T-helper 1 cell treated with Interleukin-12 subunit alpha and Interleukin-12 subunit beta and Interleukin-4 antibody, amounts not matched to agents 30 ng/mL and 1 ng/mL, for 36 hours (primary cell): ENCODE measurements around the gene DEFB121. TPM values are rescaled to one million over a fixed set of nuclear protein-coding genes. Genes with fewer than 3 reads are reported as not detected.
"Not testable (repeated sequence)": the region's sequence is repeated elsewhere in the genome, so short reads cannot be mapped to it uniquely, and the experiment has no call there.

ENCODE experiments used
- intact Hi-C: fragments of 100-400 bp; cut with micrococcal nuclease; formaldehyde crosslinking; loops from one replicate; pipeline ENCODE4 v1.15.1; 2024
- total RNA-seq: library from RNA; stranded (reverse); gene quantifications from 2 replicates; pipeline ENCODE4 v1.2.3, GENCODE V29; 2022

The DEFB121 gene, protein sequence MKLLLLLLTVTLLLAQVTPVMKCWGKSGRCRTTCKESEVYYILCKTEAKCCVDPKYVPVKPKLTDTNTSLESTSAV
- total RNA-seq: not detected in 2 replicates

DNA sequence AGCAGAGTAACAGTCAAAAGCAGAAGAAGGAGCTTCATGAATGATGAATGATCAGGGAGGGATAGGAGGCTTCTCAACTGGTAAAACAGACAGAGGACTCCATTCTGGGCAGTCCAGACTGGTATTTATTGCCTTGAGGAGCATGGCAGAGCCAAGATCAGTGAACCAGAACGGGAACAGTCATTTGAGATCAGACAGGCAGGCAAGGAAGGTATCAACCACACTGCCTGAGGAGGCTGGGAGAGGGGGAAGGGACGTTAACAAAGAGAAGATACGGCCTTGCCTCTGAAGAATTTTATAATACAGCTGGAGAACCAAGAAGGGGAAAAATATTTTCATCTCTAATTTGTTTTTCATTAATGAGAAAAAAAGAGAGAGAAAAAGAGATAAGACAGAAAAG is at the start of gene DEFB121:
DEFB121 (minus strand) TSS at position 101 of the 400 bp plus-strand sequence; CDS start at position 38, 63 bp downstream.
- intact Hi-C loops: no loop called here

DNA sequence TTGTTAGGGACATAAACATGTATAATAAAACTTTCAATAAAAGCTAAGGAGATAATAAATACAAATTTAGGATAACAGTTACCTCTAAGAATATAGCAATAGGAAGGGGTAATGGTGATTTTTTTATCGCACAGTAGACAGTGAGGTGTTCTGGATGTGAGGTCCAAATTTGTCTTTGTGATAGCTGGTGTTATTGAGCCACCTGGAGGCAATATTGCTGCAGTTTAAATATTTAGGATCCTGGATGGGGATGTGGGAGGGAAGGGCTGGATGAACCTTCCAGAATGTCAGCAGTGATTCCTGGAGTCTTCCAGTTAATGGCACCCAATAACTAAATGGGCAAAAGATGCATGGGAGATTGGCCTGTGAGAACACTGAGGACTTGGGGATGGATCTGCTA is 48.3 kb upstream of the DEFB121 start:
- intact Hi-C loops: no loop called here

DNA sequence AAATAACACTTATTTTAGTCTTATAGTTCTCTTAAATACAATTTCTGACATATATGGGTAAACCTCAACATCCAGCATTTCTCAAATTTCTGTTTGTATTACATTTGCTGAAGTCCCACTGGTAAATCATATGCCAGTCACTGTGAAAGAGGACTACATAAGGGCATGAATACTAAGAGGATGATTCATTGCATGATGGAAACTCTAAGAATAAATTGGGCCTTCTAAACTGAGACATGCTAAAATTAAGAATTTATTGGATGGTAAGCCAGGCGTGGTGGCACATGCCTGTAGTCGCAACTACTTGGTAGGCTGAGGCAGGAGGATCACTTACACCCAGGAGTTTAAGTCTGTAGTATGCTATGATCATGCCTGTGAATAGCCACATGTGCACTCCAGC is 46.6 kb upstream of the DEFB121 start:
- intact Hi-C loops: no loop called here

DNA sequence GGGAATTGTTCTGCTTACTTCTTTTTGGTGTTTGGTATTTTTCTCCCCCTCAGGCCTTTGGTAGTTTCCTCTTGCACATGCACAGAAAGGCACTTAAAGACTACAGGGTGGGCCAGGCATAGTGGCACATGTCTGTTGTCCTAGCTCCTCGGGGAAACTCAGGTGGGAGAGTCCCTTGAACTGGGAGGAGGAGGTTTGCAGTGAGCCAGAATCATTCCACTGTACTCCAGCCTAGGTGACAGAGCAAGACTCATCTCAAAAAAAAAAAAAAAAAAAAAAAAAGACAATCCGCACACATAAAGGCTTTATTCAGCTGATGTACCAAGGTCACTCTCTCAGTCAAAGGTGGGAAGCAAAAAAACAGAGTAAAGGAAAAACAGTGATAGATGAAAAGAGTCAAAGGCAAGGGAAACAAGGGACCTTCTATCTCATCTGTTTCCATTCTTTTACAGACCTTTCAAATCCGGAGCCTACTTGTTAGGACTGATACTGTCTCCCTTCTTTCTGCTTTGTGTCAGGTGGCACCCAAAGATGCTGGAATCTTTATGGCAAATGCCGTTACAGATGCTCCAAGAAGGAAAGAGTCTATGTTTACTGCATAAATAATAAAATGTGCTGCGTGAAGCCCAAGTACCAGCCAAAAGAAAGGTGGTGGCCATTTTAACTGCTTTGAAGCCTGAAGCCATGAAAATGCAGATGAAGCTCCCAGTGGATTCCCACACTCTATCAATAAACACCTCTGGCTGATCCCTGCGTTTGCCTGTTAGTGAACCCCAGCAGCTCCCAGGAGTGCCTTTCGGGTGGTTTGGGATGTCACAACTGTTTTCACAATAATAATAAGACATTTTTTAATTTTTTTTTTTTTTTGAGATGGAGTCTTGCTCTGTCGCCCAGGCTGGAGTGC is 43.7 kb upstream of the DEFB121 start:
- intact Hi-C loops: no loop called here

DNA sequence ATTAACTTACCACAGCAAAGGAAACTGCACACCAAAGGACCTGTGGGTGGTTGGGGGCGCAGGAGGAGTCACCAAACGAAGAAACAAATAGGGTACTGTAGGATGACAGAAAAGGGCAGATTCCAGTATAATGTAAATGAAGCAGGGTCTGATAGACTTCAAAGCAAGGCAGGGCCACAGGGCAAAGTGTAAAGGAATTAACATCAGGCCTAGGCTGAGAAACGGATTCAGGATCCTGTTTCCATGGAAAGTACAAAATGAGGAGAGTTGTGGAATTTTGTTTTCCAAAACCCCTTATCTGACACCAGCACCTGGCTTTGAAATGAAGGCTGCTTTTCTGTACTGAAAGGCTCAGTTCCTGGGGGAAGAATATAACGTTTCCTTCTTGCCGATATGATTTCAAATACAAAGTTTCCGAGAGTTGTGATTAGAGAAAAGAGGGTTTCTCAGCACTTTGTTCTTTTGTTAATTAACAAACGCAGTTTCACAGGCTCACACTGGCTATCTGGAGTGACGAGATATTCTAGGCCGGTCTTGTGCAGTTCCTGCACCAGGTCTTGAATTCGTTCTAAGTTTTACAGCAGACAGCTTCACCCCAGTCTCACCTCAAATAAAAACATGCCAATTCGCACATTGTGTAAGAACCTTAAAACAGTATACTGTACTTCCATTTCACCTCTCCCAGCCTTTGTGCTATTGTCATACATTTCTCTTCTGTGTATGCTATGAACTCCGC is 40.2 kb upstream of the DEFB121 start:
- intact Hi-C loops: no loop called here

DNA sequence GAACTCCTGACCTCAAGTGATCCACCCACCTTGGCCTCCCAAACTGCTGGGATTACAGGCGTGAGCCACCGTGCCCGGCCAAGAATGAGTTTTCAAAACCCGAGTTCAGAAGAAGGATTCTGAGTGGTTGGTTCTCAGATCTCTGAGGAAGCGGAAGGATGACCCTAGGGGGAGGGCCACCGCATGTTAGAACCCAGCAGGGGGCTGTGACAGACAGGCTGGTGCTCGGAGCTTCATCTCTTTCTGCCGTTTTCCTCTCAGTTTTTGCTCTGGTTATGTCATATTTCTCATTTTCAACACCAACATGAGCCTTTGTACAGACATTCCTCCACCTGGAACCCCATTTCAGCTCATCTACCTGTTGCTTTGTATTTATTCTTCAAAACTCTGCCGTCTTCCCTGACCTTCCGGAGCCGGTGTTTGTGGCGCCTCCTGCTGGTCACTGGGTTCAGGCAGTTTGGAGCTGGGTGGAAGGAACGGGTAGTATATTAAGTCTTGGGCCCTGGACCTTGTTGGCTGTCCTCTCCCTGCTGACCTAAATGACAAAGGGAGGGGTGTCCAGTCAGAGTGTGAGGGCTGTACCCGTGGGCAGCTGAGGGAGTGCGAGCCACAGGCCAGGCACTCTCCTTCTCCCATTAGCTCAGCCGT is 34.1 kb upstream of the DEFB121 start, which contains the start of gene DEFB123:
DEFB123 (plus strand) TSS at position 621 of the 648 bp plus-strand sequence. CDS start 67 bp downstream, outside the sequence.
- intact Hi-C loops: no loop called here

DNA sequence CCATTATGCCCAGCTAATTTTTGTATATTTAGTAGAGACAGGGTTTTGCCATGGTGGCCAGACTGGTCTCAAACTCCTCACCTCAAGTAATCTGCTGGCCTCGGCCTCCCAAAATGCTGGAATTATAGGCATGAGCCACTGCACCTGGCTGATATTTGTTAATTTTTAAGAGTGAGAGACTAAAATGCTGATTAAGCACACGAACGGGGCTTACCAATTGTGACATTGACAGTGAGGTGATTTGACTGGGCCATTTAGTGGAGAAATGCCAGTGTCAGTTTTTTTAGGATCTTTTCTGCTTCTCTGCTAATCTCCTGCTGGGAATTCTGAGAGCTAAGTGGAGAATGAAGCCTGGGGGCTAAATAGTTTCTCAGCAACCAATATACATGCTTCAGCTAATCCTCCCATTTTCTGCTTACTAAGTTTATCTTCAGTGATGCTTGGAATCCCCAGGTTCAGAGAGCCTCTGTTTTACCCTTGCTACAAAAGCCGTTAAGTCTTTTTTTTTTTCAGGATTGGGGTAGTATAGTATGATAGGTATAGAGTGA is 24.6 kb upstream of the DEFB121 start:
- intact Hi-C loops: no loop called here

DNA sequence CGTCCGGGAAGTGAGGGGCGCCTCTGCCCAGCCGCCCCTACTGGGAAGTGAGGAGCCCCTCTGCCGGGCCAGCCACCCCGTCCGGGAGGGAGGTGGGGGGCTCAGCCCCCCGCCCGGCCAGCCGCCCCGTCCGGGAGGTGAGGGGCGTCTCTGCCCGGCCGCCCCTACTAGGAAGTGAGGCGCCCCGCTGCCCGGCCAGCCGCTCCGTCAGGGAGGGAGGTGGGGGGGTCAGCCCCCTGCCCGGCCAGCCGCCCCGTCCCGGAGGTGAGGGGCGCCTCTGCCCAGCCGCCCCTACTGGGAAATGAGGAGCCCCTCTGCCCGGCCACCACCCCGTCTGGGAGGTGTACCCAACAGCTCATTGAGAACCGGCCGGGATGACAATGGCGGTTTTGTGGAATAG is 21.6 kb upstream of the DEFB121 start:
- intact Hi-C loops: not testable (repeated sequence)

DNA sequence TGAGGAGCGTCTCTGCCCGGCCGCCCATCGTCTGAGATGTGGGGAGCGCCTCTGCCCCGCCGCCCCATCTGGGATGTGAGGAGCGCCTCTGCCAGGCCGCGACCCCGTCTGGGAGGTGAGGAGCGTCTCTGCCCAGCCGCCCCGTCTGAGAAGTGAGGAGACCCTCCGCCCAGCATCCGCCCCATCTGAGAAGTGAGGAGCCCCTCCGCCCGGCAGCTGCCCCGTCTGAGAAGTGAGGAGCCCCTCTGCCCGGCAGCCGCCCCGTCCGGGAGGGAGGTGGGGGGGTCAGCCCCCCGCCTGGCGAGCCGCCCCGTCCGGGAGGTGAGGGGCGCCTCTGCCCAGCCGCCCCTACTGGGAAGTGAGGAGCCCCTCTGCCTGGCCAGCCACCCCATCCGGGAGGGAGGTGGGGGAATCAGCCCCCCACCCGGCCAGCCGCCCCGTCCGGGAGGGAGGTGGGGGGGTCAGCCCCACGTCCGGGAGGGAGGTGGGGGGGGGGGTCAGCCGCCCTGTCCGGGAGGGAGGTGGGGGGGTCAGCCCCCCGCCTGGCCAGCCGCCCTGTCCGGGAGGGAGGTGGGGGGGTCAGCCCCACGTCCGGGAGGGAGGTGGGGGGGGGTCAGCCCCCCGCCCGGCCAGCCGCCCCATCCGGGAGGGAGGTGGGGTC is 21.0 kb upstream of the DEFB121 start:
- intact Hi-C loops: not testable (repeated sequence)

DNA sequence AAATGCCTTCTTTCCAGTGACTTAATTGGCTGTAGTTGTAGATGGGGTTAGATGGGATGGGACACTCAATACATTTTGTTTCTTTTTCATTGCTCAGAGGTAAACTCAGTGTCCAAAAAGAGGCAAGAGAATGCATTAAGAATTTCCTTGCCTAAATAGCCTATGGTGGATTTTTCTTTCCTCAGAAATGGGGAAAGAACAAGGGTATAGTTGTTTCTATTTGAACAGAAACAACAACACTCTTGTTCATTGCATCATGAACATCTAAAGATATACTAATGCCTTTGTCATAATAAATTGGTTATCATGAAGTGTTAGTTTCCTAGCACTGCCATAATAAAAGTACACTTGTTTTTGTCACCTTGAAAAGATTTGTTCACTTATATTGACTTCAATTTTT is 19.8 kb upstream of the DEFB121 start:
- intact Hi-C loops: no loop called here

DNA sequence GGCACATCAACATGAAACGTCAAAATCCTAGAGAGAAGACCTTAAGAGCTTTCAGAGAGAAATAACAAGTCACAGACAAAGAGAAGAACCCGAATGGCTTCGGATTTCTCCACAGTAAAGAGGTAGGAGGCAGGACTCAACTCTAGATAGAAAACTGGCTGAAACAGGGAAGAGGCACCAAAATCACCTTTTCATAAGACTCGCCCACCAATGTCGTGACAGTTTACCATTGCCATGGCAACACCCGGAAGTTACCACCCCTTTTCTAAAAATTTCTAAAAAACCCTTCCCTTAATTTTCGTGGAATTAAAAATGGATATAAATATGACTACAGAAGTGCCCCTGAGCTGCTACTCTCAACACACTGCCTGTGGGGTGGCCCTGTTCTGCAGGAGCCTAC is 12.3 kb upstream of the DEFB121 start:
- intact Hi-C loops: no loop called here

DNA sequence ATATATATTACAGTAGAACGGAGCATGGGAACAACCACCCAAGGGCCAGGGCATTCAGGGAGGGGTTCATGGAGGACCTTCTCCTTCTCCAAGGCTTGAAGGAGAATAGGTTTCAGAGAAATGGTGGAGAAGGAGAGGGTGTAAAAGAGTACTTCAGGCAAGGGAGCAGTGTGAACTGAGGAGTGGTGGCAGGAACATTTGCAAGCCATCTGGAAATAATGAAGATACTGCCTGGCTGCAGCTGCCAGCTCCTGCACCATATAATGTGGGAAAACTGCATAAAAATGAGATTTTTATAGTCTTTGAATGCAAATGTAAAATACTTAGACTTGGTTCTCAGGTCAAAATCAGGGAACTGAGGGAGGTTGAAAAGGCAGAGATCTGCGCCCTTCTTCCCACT is 9.6 kb upstream of the DEFB121 start:
- intact Hi-C loops: no loop called here

DNA sequence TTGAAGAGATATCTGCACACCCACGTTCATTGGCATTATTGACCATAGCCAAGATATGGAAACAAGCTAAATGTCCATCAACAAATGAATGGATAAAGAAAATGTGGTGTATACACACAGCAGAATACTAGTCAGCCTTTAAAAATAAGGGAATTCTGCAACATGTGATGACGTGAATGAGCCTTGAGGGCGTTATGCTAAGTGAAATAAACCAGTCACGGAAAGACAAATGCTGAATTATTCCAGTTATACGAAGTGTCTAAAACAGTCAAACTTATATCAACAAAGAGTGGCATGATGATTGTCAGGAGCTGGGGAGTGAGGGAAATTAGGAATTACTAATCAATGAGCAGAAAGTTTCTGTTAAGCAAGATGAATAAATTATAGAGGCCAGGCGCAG is 8.4 kb upstream of the DEFB121 start:
- intact Hi-C loops: no loop called here

DNA sequence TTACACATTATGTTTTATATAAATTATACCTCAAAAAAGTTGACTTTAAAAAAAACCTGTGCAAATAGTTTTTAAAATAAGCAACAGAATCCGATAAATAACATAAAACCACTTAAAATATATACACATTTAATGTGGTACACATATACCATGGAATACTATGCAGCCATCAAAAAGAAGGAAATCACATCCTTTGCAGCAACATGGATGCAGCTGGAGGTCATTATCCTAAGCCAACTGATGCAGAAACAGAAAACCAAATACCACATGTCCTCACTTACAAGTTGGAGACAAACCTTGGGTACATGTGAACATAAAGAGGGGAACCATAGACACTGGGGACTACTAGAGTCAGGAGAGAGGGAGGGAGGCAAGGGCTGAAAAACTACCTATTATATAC is 4.0 kb upstream of the DEFB121 start:
- intact Hi-C loops: no loop called here

DNA sequence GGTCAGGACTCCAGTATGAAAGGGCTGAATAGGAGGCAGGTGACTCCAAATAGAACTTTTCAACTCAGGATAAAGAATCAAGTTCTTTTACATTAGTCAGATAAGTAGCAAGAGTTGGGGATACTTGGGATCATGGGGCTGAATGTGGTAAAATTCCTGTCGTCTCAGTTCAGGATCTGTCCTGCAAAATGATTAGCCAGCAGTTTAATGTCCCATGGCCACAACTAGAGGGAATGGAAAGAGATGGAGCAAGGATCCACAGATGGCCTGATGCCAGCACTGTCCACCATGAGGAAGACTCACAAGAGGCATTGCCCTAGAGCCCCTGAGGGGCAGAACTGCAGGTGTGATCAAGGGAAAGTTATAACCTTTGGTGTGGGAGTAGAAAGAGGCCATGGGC is 2.1 kb downstream of the DEFB121 start:
- intact Hi-C loops: no loop called here

DNA sequence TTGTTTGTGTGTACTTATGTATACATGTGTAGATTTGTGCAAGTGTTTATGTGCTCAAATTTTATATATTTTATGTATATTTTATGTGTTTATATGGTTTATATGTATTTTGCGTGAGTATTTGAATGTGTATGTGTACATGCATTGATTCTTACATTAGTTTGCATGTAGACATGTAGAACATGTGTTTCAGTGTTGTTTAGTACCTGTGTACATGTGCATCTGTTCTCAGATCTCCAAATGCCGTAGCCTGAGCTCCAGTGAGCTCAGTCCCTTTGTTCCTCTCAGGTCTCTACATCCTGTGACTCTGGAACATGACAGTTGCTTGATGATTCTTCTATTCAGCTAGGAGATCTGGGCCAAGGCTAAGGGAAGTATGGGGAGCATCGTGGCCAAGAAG is 11.1 kb downstream of the DEFB121 start:
- intact Hi-C loops: no loop called here

DNA sequence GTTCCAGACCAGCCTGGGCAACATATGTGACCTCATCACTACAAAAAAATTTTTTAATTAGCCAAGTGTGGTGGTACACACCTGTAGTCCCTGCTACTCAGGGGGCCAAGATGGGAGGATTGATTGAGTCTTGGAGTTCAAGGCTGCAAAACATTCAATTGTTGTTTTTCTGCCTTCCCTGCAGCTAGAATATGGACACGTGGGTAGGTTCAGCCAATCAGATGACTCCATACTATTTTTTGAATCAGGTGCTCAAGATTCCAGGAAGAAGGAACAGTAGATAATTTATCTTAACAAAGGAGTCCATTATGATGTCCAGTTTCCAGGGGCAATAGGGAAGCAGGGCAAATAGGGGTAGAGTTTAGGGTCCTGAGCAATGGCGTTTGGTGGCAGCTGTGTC is 13.2 kb downstream of the DEFB121 start:
- intact Hi-C loops: no loop called here

DNA sequence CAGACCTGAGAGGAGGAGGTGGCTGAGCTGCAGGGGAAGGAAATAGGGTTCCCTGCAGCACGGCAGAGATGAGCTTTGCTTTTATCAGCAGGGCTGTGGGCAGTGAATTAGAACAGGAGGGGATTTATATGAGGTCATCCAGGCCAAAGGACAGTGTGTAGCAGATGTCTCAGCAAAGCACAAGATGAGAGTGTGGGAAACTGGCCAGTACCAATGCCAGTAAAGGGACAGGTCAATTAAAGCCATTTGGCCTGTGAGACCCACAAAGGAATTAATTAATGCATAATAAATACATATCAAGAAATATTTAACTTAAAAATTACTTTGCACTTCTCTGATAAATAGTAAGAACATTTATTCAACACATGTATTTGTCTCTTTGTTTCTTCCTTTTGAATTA is 15.5 kb downstream of the DEFB121 start, which contains the start of gene DEFB119:
DEFB119 (minus strand) TSS at position 101 of the 400 bp plus-strand sequence. CDS start 107 bp downstream, outside the sequence.
- intact Hi-C loops: no loop called here

DNA sequence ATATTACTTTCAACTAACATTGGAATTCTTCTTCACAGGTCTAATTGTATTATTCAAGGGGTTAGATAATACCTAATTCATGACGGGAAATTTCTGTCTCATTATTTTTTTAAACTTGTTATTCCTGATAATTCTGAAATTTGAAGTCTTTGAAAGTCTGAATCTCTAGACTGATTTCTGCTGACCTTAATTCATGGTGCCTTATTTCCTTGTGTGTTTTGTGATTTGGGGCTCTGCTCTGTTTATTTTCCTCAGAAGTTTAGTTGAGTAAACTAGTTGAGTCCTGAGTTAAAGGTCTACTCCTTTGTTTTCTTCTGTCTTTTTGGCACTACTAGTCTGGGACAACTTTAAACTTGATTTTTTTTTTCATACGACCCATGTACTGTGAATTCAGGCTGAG is 31.7 kb downstream of the DEFB121 start:
- intact Hi-C loops: no loop called here

DNA sequence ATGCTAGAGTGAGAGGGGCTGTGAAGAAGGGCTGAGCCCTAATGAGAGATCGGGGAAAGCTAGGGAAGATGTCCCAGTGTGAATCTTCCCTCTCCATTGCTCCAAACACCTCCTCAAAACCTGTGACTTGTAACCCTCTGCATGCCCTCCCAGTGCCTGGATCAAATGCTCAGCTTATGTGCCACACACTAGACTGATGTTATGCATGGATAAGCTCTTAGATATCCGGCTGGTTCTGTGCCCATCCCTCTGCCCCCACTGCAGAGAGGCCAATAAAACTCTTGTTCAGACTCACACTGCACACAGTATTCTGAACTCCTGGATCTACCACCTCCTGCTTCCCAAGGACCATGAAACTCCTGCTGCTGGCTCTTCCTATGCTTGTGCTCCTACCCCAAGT is 37.7 kb downstream of the DEFB121 start, which contains the start of gene DEFB118:
DEFB118 (plus strand) TSS at position 301 of the 400 bp plus-strand sequence; CDS start at position 351, 50 bp downstream.
- intact Hi-C loops: no loop called here

DNA sequence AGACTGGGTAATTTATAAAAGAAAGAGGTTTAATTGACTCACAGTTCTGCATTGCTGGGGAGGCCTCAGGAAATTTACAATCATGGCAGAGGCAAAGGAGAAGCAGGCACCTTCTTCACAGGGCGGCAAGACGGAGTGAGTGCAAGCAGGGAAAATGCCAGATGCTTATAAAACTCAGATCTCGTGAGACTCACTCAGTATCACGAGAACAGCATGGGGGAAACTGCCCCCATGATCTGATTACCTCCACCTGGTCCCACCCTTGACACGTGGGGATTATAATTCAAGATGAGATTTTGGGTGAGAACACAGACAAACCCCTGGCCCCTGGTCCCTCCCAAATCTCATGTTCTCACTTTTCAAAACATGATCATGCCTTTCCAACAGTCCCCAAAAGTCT is 41.7 kb downstream of the DEFB121 start:
- intact Hi-C loops: not testable (repeated sequence)
